Neuronal stem cell (in vitro differentiated cells): ENCODE measurements around the gene FOXA3.
A peak's percentile ranks its signal among the peaks of the same experiment; 100 is the strongest.
"Not testable (repeated sequence)": the region's sequence is repeated elsewhere in the genome, so short reads cannot be mapped to it uniquely, and the experiment has no call there.

ENCODE experiments used
- DNase-seq: peaks from one replicate; pipeline ENCODE4 v3.0.0-alpha.2; 2013; ENCODE audit warnings: low spot score
- H2AFZ ChIP-seq: one replicate; pipeline ENCODE4 v1.6.1; 2013; ENCODE audit warnings: mild to moderate bottlenecking, low read length, inconsistent platforms
- H2AK5ac ChIP-seq: 2 replicates; pipeline ENCODE4 v1.6.1; 2013; ENCODE audit warnings: low read depth, mild to moderate bottlenecking, inconsistent platforms, low read length, moderate library complexity, mixed read lengths
- H2BK120ac ChIP-seq: 2 replicates; pipeline ENCODE4 v1.6.1; 2013; ENCODE audit warnings: low read depth, mild to moderate bottlenecking, inconsistent platforms, low read length, moderate library complexity, mixed read lengths
- H2BK12ac ChIP-seq: one replicate; pipeline ENCODE4 v1.6.1; 2013; ENCODE audit warnings: low read length, inconsistent platforms
- H2BK15ac ChIP-seq: 2 replicates; pipeline ENCODE4 v1.6.1; 2013; ENCODE audit warnings: mild to moderate bottlenecking, low read length, inconsistent platforms, mixed read lengths
- H2BK5ac ChIP-seq: one replicate; pipeline ENCODE4 v1.6.1; 2013; ENCODE audit warnings: inconsistent platforms, mild to moderate bottlenecking, low read length, moderate library complexity
- H3K14ac ChIP-seq: one replicate; pipeline ENCODE4 v1.6.1; 2013; ENCODE audit warnings: low read length, inconsistent platforms
- H3K18ac ChIP-seq: 2 replicates; pipeline ENCODE4 v1.6.1; 2013; ENCODE audit warnings: low read length, inconsistent platforms
- H3K23ac ChIP-seq: 2 replicates; pipeline ENCODE4 v1.6.1; 2013; ENCODE audit warnings: low read depth, mild to moderate bottlenecking, mixed read lengths, low read length, inconsistent platforms; ENCODE audit not compliant: poor library complexity
- H3K27ac ChIP-seq: replicated peaks from 3 replicates; pipeline ENCODE4 v1.5.1; 2013; ENCODE audit warnings: low read length, inconsistent platforms
- H3K27me3 ChIP-seq, 3 experiments: 2 replicates each; pipeline ENCODE4 v1.6.1; 2013; ENCODE audit warnings: low read length in 3 of 3, mild to moderate bottlenecking in 2 of 3, inconsistent platforms in 1 of 3, low read depth in 1 of 3, mixed read lengths in 1 of 3, moderate library complexity in 1 of 3; ENCODE audit not compliant: control insufficient read depth in 3 of 3, insufficient read depth in 3 of 3
- H3K36me3 ChIP-seq, 2 donors: replicated peaks in 1 of 2; 2 replicates each; pipeline ENCODE4 v1.6.1; 2013; ENCODE audit warnings: low read length in 2 of 2; ENCODE audit not compliant: control insufficient read depth in 2 of 2, insufficient read depth in 2 of 2
- H3K4ac ChIP-seq: 2 replicates; pipeline ENCODE4 v1.6.1; 2013; ENCODE audit warnings: inconsistent platforms, mild to moderate bottlenecking, low read length, moderate library complexity
- H3K4me1 ChIP-seq, 2 donors: 1 replicate in 1 of 2; 2 replicates in 1 of 2; pipeline ENCODE4 v1.6.1; 2013; ENCODE audit warnings: low read length in 2 of 2, low read depth in 1 of 2; ENCODE audit not compliant: control insufficient read depth in 2 of 2, insufficient read depth in 1 of 2
- H3K4me2 ChIP-seq: one replicate; pipeline ENCODE4 v1.6.1; 2013; ENCODE audit warnings: mild to moderate bottlenecking, low read length, inconsistent platforms; ENCODE audit not compliant: insufficient read depth, poor library complexity, severe bottlenecking
- H3K4me3 ChIP-seq, 2 donors: 2 replicates each; pipeline ENCODE4 v1.5.1; 2013; ENCODE audit warnings: low read length in 2 of 2, mild to moderate bottlenecking in 2 of 2, inconsistent platforms in 1 of 2, moderate library complexity in 1 of 2
- H3K79me1 ChIP-seq: one replicate; pipeline ENCODE4 v1.6.1; 2013; ENCODE audit warnings: low read depth, mild to moderate bottlenecking, inconsistent platforms, low read length, moderate library complexity
- H3K9ac ChIP-seq: one replicate; pipeline ENCODE4 v1.6.1; 2013; ENCODE audit warnings: mild to moderate bottlenecking, low read depth, low read length, inconsistent platforms; ENCODE audit not compliant: poor library complexity
- H3K9me3 ChIP-seq, 2 donors: replicated peaks in 1 of 2; 2 replicates each; pipeline versions ENCODE3 to v1.6.1; 2013; ENCODE audit warnings: low read length in 2 of 2, mild to moderate bottlenecking in 2 of 2, inconsistent platforms in 1 of 2, low read depth in 1 of 2, mixed read lengths in 1 of 2, moderate library complexity in 1 of 2; ENCODE audit not compliant: control insufficient read depth in 2 of 2, insufficient read depth in 1 of 2
- H4K8ac ChIP-seq: one replicate; pipeline ENCODE4 v1.6.1; 2013; ENCODE audit warnings: low read depth, mild to moderate bottlenecking, inconsistent platforms, low read length, moderate library complexity
- H4K91ac ChIP-seq: one replicate; pipeline ENCODE4 v1.6.1; 2013; ENCODE audit warnings: low read length, low read depth, mild to moderate bottlenecking, inconsistent platforms; ENCODE audit not compliant: poor library complexity
- WGBS, 2 donors: extraction: QIAGEN DNeasy Blood & Tissue Kit; methylation state at CpG; one replicate each; pipeline ENCODE4 v1.1.7; 2013; ENCODE audit warnings: missing lambda C conversion rate in 2 of 2, mixed read lengths in 1 of 2; ENCODE audit not compliant: insufficient read length in 2 of 2, insufficient replicate concordance in 1 of 2; ENCODE audit errors: extremely low coverage in 2 of 2; 5-methylcytosine and 5-hydroxymethylcytosine counted together

The FOXA3 gene

GRCh38 chr19:45865269-45865948, 1.3 kb downstream of the FOXA3 start:
- Histone ChIP-seq H3K18ac (no peak overlapping the region), H2BK5ac (no peak overlapping the region), H3K4me1 (peaks cover 0 to 3% of the 10 kb centered on the region in 2 donors), H3K36me3 (peaks cover 4 to 10% of the 10 kb centered on the region in 2 donors), H3K14ac (no peak overlapping the region), H3K4ac (no peak overlapping the region), H3K4me3 (no peak overlapping the region), H4K91ac (no peak overlapping the region), H3K23ac (no peak overlapping the region), H3K27me3 (peaks cover 0 to 34% (median 14%) of the 10 kb centered on the region in 3 experiments), H2BK12ac (peak overlapping the region; percentile 36), H3K79me1 (peaks cover 3% of the 10 kb centered on the region), H3K4me2 (no peak overlapping the region), H2BK120ac (no peak overlapping the region), H3K9ac (no peak overlapping the region), H2AFZ (no peak overlapping the region), H2AK5ac (peak overlapping the region; percentile 28), H4K8ac (no peak overlapping the region), H2BK15ac (no peak overlapping the region), H3K27ac (no peak overlapping the region), H3K9me3 (no peaks in the 10 kb centered on the region)
- DNase-seq, result no peak
- no CpG with 5 or more reads among the region's 9 CpGs for WGBS, 2 donors

DNA sequence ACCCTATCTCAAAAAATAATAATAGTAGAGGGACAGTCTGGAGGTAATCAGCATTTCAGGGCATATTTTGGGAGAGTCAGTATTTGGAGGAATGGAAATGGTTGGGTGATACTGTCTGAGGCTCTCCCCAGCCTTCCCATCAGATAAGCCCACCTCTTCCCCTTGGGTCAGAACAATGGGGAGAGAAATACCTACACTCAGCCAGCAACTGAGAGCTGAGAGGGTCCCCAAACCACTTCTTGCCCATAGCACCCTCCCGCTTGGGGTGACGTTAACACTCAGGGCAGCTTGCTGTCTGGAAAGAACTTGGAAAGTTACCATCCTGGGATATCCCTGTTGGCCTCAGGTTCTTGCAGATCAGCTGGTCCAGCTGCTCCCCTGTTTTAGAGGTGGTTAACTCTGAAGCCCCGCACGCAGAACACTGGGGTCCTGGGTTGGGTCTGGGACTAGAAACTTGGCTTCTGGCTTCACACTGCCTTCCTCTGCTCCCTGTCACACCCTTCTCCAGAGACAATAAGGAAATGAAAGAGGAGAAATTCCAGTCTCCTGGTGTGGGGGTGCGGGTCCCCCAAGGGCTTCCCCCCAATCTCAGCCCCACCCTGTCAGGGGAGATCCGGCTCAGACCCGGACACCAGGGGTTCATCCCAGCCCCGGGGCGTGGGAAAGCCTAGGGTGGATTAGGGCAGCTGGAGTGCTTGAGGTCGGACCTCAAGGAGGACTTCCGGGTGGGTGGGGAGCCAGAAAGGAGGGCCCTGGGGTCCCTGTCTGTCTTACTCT, 2.5 kb downstream of the FOXA3 start:
- Histone ChIP-seq H4K8ac (no peak overlapping the region), H3K9ac (no peak overlapping the region), H3K14ac (no peak overlapping the region), H3K79me1 (no peaks in the 10 kb centered on the region), H3K36me3 (no peaks in the 10 kb centered on the region), H3K27me3 (peaks cover 0 to 34% (median 14%) of the 10 kb centered on the region in 3 experiments), H2BK15ac (no peak overlapping the region), H2BK5ac (no peak overlapping the region), H3K18ac (no peak overlapping the region), H2BK12ac (no peak overlapping the region), H2AK5ac (peak overlapping the region; percentile 46), H2BK120ac (no peak overlapping the region), H3K4me3 (no peak overlapping the region), H3K4me2 (no peak overlapping the region), H3K23ac (no peak overlapping the region), H3K4ac (no peak overlapping the region), H3K27ac (no peak overlapping the region), H4K91ac (no peak overlapping the region), H3K9me3 (no peaks in the 10 kb centered on the region), H2AFZ (no peak overlapping the region), H3K4me1 (peaks cover 0 to 3% of the 10 kb centered on the region in 2 donors)
- WGBS, 2 donors, result no CpG with 5 or more reads among the region's 11 CpGs
- no peak for DNase-seq

GRCh38 chr19:45867241-45867640, 3.1 kb downstream of the FOXA3 start:
- not testable (repeated sequence) for H3K23ac ChIP-seq, H3K79me1 ChIP-seq, H2AFZ ChIP-seq, H3K9ac ChIP-seq, H3K4me2 ChIP-seq, H2AK5ac ChIP-seq, H3K27ac ChIP-seq, H3K9me3 ChIP-seq, H3K18ac ChIP-seq, H3K4me1 ChIP-seq, H4K8ac ChIP-seq, H3K14ac ChIP-seq, H4K91ac ChIP-seq, H3K4ac ChIP-seq, H2BK120ac ChIP-seq, DNase-seq, H2BK5ac ChIP-seq, H2BK12ac ChIP-seq, H3K36me3 ChIP-seq, H3K4me3 ChIP-seq, H2BK15ac ChIP-seq
- H3K27me3 ChIP-seq, result peaks cover 0 to 34% (median 14%) of the 10 kb centered on the region in 3 experiments
- WGBS, 2 donors, result no CpG with 5 or more reads among the region's 4 CpGs

- Histone ChIP-seq H3K4me1 (peaks cover 3 to 11% of the 10 kb centered on the region in 2 donors), H4K91ac (no peak overlapping the region), H2AK5ac (no peak overlapping the region), H3K36me3 (no peaks in the 10 kb centered on the region), H2BK5ac (no peak overlapping the region), H3K18ac (no peak overlapping the region), H3K14ac (no peak overlapping the region), H2AFZ (no peak overlapping the region), H3K4me2 (no peak overlapping the region), H3K27me3 (peaks cover 0 to 13% (median 0%) of the 10 kb centered on the region in 3 experiments), H2BK12ac (no peak overlapping the region), H2BK120ac (no peak overlapping the region), H3K9me3 (no peaks in the 10 kb centered on the region), H2BK15ac (no peak overlapping the region), H3K23ac (no peak overlapping the region), H3K4me3 (no peak overlapping the region), H3K4ac (no peak overlapping the region), H3K27ac (no peak overlapping the region), H3K9ac (no peak overlapping the region), H3K79me1 (no peaks in the 10 kb centered on the region), H4K8ac (no peak overlapping the region)
- WGBS, 2 donors, result no CpG with 5 or more reads among the region's 5 CpGs
- DNase-seq, result no peak
These were observed 6.7 kb downstream of the FOXA3 start for GRCh38 chr19:45870798-45871197.
